HEK293 (cell line): ENCODE measurements around the gene WDR70.
A peak's percentile ranks its signal among the peaks of the same experiment; 100 is the strongest.

Source experiments
- EGR2 ChIP-seq: fragments of 450-650 bp; formaldehyde crosslinking; IDR thresholded peaks from 2 replicates; pipeline ENCODE4 v1.5.1; 2016; ENCODE audit warnings: low read depth, missing biosample characterization, missing genetic modification characterization
- HOXC10 ChIP-seq: sonication (generic); formaldehyde crosslinking; IDR thresholded peaks from 2 replicates; pipeline ENCODE4 v1.8.1; 2023; ENCODE audit warnings: mild to moderate bottlenecking, missing genetic modification reagents
- MYNN ChIP-seq: fragments of 450-650 bp; formaldehyde crosslinking; IDR thresholded peaks from 2 replicates; pipeline ENCODE4 v1.5.1; 2016; ENCODE audit warnings: missing biosample characterization, missing genetic modification characterization, borderline replicate concordance
- WT1 ChIP-seq: fragments of 450-650 bp; formaldehyde crosslinking; IDR thresholded peaks from 2 replicates; pipeline ENCODE4 v1.5.1; 2016; ENCODE audit warnings: missing biosample characterization, missing genetic modification characterization
- ZFP41 ChIP-seq: fragments of 450-650 bp; formaldehyde crosslinking; IDR thresholded peaks from 2 replicates; pipeline ENCODE4 v1.5.1; 2016; ENCODE audit warnings: missing biosample characterization, missing genetic modification characterization, borderline replicate concordance
- ZNF132 ChIP-seq: fragments of 450-650 bp; formaldehyde crosslinking; IDR thresholded peaks from 2 replicates; pipeline ENCODE4 v1.5.1; 2017; ENCODE audit warnings: missing biosample characterization, missing genetic modification characterization, borderline replicate concordance
- ZNF16 ChIP-seq: fragments of 450-650 bp; formaldehyde crosslinking; IDR thresholded peaks from 2 replicates; pipeline ENCODE4 v1.5.1; 2016; ENCODE audit warnings: low read depth, missing biosample characterization, missing genetic modification characterization
- ZNF174 ChIP-seq: fragments of 450-650 bp; formaldehyde crosslinking; IDR thresholded peaks from 2 replicates; pipeline ENCODE4 v1.5.0; 2017; ENCODE audit warnings: missing biosample characterization, mild to moderate bottlenecking, missing genetic modification characterization
- ZNF19 ChIP-seq: fragments of 450-650 bp; formaldehyde crosslinking; IDR thresholded peaks from 2 replicates; pipeline ENCODE4; 2016; ENCODE audit warnings: missing biosample characterization, missing genetic modification characterization, low read depth
- ZNF211 ChIP-seq: fragments of 450-650 bp; formaldehyde crosslinking; IDR thresholded peaks from 2 replicates; pipeline ENCODE4 v1.5.1; 2016; ENCODE audit warnings: low read depth, missing biosample characterization, missing genetic modification characterization
- ZNF37A ChIP-seq: fragments of 450-650 bp; IDR thresholded peaks from 2 replicates; pipeline ENCODE4 v1.5.1; 2018; ENCODE audit warnings: missing biosample characterization, missing genetic modification characterization
- ZNF391 ChIP-seq: fragments of 450-650 bp; formaldehyde crosslinking; IDR thresholded peaks from 2 replicates; pipeline ENCODE4 v1.5.1; 2016; ENCODE audit warnings: low read depth, missing biosample characterization, missing genetic modification characterization, borderline replicate concordance
- ZNF433 ChIP-seq: fragments of 450-650 bp; formaldehyde crosslinking; IDR thresholded peaks from 2 replicates; pipeline ENCODE4 v1.5.1; 2016; ENCODE audit warnings: missing biosample characterization, missing genetic modification characterization, low read depth
- ZNF48 ChIP-seq: fragments of 450-650 bp; formaldehyde crosslinking; IDR thresholded peaks from 2 replicates; pipeline ENCODE4 v1.5.1; 2016; ENCODE audit warnings: missing biosample characterization, missing genetic modification characterization
- ZNF610 ChIP-seq: fragments of 450-650 bp; formaldehyde crosslinking; IDR thresholded peaks from 2 replicates; pipeline ENCODE4 v1.5.1; 2016; ENCODE audit warnings: missing biosample characterization, missing genetic modification characterization, borderline replicate concordance
- ZNF626 ChIP-seq: fragments of 450-650 bp; sonication (Bioruptor Pico); formaldehyde crosslinking; IDR thresholded peaks from 2 replicates; pipeline ENCODE4 v1.5.1; 2018; ENCODE audit warnings: missing biosample characterization, missing genetic modification characterization, inconsistent platforms
- ZNF670 ChIP-seq: fragments of 450-650 bp; formaldehyde crosslinking; IDR thresholded peaks from 2 replicates; pipeline ENCODE4 v1.5.1; 2016; ENCODE audit warnings: missing biosample characterization, missing genetic modification characterization, low read depth
- ZNF747 ChIP-seq: fragments of 450-650 bp; formaldehyde crosslinking; IDR thresholded peaks from 2 replicates; pipeline ENCODE4 v1.5.1; 2016; ENCODE audit warnings: missing biosample characterization, missing genetic modification characterization
- ZNF76 ChIP-seq: fragments of 450-650 bp; formaldehyde crosslinking; IDR thresholded peaks from 2 replicates; pipeline ENCODE4; 2016; ENCODE audit warnings: low read depth, missing biosample characterization, missing genetic modification characterization, borderline replicate concordance
- ZNF785 ChIP-seq: fragments of 450-650 bp; formaldehyde crosslinking; IDR thresholded peaks from 2 replicates; pipeline ENCODE4 v1.5.1; 2016; ENCODE audit warnings: missing biosample characterization, missing genetic modification characterization
- ZSCAN30 ChIP-seq: fragments of 450-650 bp; IDR thresholded peaks from 2 replicates; pipeline ENCODE4 v1.5.1; 2018; ENCODE audit warnings: missing biosample characterization, mild to moderate bottlenecking, missing genetic modification characterization, moderate library complexity
- TF ChIP-seq, protein P1 (sequence below): fragments of 450-650 bp; formaldehyde crosslinking; optimal IDR thresholded peaks from 2 replicates; pipeline ENCODE3; 2016; ENCODE audit warnings: missing biosample characterization, mild to moderate bottlenecking, missing genetic modification characterization
- TF ChIP-seq, protein P2 (sequence below): fragments of 450-650 bp; formaldehyde crosslinking; IDR thresholded peaks from 2 replicates; pipeline ENCODE4 v1.5.1; 2016; ENCODE audit warnings: missing biosample characterization, missing genetic modification characterization
- TF ChIP-seq, protein P3 (sequence below): fragments of 450-650 bp; IDR thresholded peaks from 2 replicates; pipeline ENCODE4 v1.5.1; 2018; ENCODE audit warnings: missing biosample characterization, mild to moderate bottlenecking, missing genetic modification characterization
- TF ChIP-seq, protein P4 (sequence below): fragments of 450-650 bp; formaldehyde crosslinking; IDR thresholded peaks from 2 replicates; pipeline ENCODE4 v1.5.1; 2016; ENCODE audit warnings: missing biosample characterization, missing genetic modification characterization
- TF ChIP-seq, protein P5 (sequence below): fragments of 450-650 bp; formaldehyde crosslinking; IDR thresholded peaks from 2 replicates; pipeline ENCODE4 v1.5.1; 2016; ENCODE audit warnings: missing biosample characterization, missing genetic modification characterization, low read depth
- TF ChIP-seq, protein P6 (sequence below): fragments of 450-650 bp; formaldehyde crosslinking; IDR thresholded peaks from 2 replicates; pipeline ENCODE4 v1.5.1; 2016; ENCODE audit warnings: missing biosample characterization, missing genetic modification characterization
- TF ChIP-seq, protein P7 (sequence below): fragments of 450-650 bp; formaldehyde crosslinking; IDR thresholded peaks from 2 replicates; pipeline ENCODE4 v1.5.1; 2016; ENCODE audit warnings: missing biosample characterization, missing genetic modification characterization

The WDR70 gene

DNA sequence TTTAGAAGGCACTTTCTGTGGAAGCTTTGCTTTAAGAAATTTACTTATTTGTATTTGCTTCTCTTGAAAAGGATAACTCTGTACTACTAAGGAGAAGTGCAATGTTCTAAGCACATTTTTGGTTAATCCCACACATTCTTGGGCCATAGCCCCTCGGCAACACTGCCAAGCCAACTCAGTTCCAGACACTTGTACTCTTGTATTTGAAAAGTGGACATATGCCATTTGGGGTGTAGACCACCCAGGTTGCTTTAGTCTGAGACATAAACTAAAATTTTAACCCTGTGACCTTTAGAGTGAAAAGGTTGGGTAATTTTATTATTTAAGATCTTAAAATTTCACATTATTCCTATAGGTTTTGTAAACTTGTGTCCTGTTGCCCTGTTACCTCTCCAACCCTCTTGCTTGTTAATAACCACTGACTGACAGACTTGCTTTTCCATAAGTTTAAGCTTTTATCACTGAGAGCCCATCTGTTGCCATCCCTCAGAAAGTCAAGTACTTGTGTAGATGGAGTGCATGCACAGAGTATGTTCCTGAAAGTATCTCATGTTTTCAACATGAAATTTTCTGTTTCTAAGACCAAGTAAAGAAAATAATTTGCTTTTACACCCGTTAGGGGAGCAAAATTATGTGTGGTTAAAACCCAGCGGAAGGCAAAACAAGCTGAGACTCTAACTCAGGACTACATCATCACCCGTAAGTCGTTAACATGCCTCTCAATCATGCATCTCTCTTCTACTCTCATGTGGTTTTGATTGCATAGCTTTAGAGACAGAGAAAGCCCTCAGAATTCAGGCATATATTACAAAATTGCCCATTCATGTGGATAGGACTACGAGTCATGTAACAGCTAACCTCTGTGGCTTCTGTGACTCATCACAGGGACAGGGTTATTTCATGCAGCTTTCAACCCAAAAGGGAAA, 343.4 kb downstream of the WDR70 start (continued):
- TF ChIP-seq, protein P1, sequence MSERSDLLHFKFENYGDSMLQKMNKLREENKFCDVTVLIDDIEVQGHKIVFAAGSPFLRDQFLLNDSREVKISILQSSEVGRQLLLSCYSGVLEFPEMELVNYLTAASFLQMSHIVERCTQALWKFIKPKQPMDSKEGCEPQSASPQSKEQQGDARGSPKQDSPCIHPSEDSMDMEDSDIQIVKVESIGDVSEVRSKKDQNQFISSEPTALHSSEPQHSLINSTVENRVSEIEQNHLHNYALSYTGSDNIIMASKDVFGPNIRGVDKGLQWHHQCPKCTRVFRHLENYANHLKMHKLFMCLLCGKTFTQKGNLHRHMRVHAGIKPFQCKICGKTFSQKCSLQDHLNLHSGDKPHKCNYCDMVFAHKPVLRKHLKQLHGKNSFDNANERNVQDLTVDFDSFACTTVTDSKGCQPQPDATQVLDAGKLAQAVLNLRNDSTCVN (tag by site-specific recombination): no peak
- TF ChIP-seq ZNF211 (no peak), ZNF76 (tag by site-specific recombination) (0 out of 2 replicates have a peak, but pooled peaks have one; percentile 15), ZNF174 (no peak), ZNF785 (tag by site-specific recombination) (no peak), ZNF37A (tag by site-specific recombination) (no peak), ZNF747 (no peak), ZNF19 (tag by site-specific recombination) (no peak), ZNF610 (tag by site-specific recombination) (no peak), ZNF626 (tag by site-specific recombination) (no peak), ZNF16 (no peak), ZNF391 (tag by site-specific recombination) (no peak), ZNF670 (tag by site-specific recombination) (no peak), EGR2 (no peak), ZNF433 (tag by site-specific recombination) (no peak), HOXC10 (CRISPR knock-in tag) (no peak), ZFP41 (tag by site-specific recombination) (no peak), ZNF48 (no peak), ZNF132 (tag by site-specific recombination) (no peak), MYNN (no peak), ZSCAN30 (no peak), WT1 (tag by site-specific recombination) (no peak)
- TF ChIP-seq, protein P2, sequence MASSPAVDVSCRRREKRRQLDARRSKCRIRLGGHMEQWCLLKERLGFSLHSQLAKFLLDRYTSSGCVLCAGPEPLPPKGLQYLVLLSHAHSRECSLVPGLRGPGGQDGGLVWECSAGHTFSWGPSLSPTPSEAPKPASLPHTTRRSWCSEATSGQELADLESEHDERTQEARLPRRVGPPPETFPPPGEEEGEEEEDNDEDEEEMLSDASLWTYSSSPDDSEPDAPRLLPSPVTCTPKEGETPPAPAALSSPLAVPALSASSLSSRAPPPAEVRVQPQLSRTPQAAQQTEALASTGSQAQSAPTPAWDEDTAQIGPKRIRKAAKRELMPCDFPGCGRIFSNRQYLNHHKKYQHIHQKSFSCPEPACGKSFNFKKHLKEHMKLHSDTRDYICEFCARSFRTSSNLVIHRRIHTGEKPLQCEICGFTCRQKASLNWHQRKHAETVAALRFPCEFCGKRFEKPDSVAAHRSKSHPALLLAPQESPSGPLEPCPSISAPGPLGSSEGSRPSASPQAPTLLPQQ (tag by site-specific recombination): no peak
- TF ChIP-seq, protein P3, sequence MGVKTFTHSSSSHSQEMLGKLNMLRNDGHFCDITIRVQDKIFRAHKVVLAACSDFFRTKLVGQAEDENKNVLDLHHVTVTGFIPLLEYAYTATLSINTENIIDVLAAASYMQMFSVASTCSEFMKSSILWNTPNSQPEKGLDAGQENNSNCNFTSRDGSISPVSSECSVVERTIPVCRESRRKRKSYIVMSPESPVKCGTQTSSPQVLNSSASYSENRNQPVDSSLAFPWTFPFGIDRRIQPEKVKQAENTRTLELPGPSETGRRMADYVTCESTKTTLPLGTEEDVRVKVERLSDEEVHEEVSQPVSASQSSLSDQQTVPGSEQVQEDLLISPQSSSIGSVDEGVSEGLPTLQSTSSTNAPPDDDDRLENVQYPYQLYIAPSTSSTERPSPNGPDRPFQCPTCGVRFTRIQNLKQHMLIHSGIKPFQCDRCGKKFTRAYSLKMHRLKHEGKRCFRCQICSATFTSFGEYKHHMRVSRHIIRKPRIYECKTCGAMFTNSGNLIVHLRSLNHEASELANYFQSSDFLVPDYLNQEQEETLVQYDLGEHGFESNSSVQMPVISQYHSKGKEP (tag by site-specific recombination): peak; percentile 65; the same call in 1 of the 2 replicates
- TF ChIP-seq, protein P4, sequence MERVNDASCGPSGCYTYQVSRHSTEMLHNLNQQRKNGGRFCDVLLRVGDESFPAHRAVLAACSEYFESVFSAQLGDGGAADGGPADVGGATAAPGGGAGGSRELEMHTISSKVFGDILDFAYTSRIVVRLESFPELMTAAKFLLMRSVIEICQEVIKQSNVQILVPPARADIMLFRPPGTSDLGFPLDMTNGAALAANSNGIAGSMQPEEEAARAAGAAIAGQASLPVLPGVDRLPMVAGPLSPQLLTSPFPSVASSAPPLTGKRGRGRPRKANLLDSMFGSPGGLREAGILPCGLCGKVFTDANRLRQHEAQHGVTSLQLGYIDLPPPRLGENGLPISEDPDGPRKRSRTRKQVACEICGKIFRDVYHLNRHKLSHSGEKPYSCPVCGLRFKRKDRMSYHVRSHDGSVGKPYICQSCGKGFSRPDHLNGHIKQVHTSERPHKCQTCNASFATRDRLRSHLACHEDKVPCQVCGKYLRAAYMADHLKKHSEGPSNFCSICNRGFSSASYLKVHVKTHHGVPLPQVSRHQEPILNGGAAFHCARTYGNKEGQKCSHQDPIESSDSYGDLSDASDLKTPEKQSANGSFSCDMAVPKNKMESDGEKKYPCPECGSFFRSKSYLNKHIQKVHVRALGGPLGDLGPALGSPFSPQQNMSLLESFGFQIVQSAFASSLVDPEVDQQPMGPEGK (tag by site-specific recombination): peak; percentile 14; the same call in 1 of the 2 replicates
- TF ChIP-seq, protein P5, sequence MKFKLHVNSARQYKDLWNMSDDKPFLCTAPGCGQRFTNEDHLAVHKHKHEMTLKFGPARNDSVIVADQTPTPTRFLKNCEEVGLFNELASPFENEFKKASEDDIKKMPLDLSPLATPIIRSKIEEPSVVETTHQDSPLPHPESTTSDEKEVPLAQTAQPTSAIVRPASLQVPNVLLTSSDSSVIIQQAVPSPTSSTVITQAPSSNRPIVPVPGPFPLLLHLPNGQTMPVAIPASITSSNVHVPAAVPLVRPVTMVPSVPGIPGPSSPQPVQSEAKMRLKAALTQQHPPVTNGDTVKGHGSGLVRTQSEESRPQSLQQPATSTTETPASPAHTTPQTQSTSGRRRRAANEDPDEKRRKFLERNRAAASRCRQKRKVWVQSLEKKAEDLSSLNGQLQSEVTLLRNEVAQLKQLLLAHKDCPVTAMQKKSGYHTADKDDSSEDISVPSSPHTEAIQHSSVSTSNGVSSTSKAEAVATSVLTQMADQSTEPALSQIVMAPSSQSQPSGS (tag by site-specific recombination): peak; percentile 51; the same call in 1 of the 2 replicates
- TF ChIP-seq, protein P6, sequence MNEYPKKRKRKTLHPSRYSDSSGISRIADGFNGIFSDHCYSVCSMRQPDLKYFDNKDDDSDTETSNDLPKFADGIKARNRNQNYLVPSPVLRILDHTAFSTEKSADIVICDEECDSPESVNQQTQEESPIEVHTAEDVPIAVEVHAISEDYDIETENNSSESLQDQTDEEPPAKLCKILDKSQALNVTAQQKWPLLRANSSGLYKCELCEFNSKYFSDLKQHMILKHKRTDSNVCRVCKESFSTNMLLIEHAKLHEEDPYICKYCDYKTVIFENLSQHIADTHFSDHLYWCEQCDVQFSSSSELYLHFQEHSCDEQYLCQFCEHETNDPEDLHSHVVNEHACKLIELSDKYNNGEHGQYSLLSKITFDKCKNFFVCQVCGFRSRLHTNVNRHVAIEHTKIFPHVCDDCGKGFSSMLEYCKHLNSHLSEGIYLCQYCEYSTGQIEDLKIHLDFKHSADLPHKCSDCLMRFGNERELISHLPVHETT (tag by site-specific recombination): peak; percentile 92
- TF ChIP-seq, protein P7, sequence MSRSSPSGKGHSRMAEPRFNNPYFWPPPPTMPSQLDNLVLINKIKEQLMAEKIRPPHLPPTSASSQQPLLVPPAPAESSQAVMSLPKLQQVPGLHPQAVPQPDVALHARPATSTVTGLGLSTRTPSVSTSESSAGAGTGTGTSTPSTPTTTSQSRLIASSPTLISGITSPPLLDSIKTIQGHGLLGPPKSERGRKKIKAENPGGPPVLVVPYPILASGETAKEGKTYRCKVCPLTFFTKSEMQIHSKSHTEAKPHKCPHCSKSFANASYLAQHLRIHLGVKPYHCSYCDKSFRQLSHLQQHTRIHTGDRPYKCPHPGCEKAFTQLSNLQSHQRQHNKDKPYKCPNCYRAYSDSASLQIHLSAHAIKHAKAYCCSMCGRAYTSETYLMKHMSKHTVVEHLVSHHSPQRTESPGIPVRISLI (tag by site-specific recombination): no peak
